ENCODE data around the gene PPP2R5D. TPM values are rescaled to one million over a fixed set of nuclear protein-coding genes. Genes with fewer than 3 reads are reported as not detected.
"Not testable (repeated sequence)": the region's sequence is repeated elsewhere in the genome, so short reads cannot be mapped to it uniquely, and the experiment has no call there.

Gene PPP2R5D
- total RNA-seq, 3 donors from 2014 or later (not counting 1 experiment from before 2014, with no cell fraction given), result 30.5 to 49.1 (median 40.1) TPM

DNA sequence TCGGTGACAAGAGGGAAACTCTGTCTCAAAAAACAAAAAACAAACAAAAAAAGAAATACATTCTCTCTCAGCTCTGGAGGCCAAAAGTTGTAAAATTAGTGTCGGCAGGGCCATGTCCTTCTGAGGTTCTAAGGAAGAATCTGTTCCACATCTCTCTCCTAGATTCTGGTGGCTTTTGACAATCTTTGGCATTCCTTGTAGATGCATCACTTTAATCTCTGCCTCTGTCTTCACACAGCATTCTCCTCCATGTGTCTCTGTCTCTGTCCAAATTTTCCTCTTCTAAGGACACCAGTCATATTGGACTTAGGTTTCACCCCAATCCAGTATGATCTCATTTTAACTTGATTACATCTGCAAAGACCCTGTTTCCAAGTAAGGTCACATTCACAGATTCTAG is 9.1 kb downstream of the PPP2R5D start:
- no peak overlapping the region for H3K4me3 ChIP-seq (ENCODE audit: low read length)
- Mint-ChIP-seq H3K36me3 (no peaks in the 10 kb centered on the region), H3K9me3 (no peaks in the 10 kb centered on the region), H3K27me3 (ENCODE audit: low read depth in 2 of 2) (no peaks in the 10 kb centered on the region), H3K27ac (no peak overlapping the region), H3K4me1 (peaks cover 7 to 15% of the 10 kb centered on the region in 2 donors), H3K4me3 (no peak overlapping the region)
- 100% methylated on average over 1 of the region's 2 CpGs for WGBS (ENCODE audit: insufficient coverage)
- peaks cover 9% of the 10 kb centered on the region for H3K36me3 ChIP-seq (ENCODE audit: control insufficient read depth, insufficient read depth, low read length)
- TF ChIP-seq, protein P1, sequence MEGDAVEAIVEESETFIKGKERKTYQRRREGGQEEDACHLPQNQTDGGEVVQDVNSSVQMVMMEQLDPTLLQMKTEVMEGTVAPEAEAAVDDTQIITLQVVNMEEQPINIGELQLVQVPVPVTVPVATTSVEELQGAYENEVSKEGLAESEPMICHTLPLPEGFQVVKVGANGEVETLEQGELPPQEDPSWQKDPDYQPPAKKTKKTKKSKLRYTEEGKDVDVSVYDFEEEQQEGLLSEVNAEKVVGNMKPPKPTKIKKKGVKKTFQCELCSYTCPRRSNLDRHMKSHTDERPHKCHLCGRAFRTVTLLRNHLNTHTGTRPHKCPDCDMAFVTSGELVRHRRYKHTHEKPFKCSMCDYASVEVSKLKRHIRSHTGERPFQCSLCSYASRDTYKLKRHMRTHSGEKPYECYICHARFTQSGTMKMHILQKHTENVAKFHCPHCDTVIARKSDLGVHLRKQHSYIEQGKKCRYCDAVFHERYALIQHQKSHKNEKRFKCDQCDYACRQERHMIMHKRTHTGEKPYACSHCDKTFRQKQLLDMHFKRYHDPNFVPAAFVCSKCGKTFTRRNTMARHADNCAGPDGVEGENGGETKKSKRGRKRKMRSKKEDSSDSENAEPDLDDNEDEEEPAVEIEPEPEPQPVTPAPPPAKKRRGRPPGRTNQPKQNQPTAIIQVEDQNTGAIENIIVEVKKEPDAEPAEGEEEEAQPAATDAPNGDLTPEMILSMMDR (IDR thresholded peaks at IDR 0.05), result no peak
- no peaks in the 10 kb centered on the region for H3K9me3 ChIP-seq (ENCODE audit: control insufficient read depth, insufficient read depth, low read length)
- DNase-seq (no peak), ATAC-seq (no peak)
- H3K27ac ChIP-seq (ENCODE audit: low read length), result no peak overlapping the region
- no peaks in the 10 kb centered on the region for H3K4me1 ChIP-seq (ENCODE audit: control insufficient read depth, insufficient read depth, low read length)
- no peaks in the 10 kb centered on the region for H3K27me3 ChIP-seq (ENCODE audit: control insufficient read depth, insufficient read depth, low read length)
- intact Hi-C loops (cut with micrococcal nuclease), result no loop called here

DNA sequence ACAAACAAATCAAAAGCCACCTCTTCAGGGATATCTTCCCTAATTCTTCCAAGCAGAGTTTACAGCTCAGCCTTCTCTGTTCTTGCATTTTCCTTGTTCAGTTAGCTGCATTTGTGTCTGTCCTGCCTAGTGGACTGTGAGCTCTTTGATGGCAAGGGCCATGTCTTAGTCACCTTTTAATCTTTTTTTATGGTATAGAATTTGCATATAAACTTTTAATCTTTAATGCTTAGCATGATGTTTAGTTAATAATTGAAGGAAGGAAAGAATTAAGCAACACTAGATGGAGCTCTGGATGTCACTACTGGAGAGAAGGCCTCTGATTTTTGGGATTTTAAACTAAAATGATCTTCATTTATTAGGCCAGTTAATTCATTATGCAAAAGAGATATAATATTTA is 12.1 kb downstream of the PPP2R5D start:
- Histone ChIP-seq H3K9me3 (ENCODE audit: control insufficient read depth, insufficient read depth, low read length) (no peaks in the 10 kb centered on the region), H3K4me3 (ENCODE audit: low read length) (no peak overlapping the region), H3K4me1 (ENCODE audit: control insufficient read depth, insufficient read depth, low read length) (no peaks in the 10 kb centered on the region), H3K36me3 (ENCODE audit: control insufficient read depth, insufficient read depth, low read length) (peaks cover 4% of the 10 kb centered on the region), H3K27me3 (ENCODE audit: control insufficient read depth, insufficient read depth, low read length) (no peaks in the 10 kb centered on the region), H3K27ac (ENCODE audit: low read length) (no peak overlapping the region)
- TF ChIP-seq, protein P1 (IDR thresholded peaks at IDR 0.05), result no peak
- no peak overlapping the region for H3K4me3 Mint-ChIP-seq
- H3K27ac Mint-ChIP-seq, result no peak overlapping the region
- no peaks in the 10 kb centered on the region for H3K27me3 Mint-ChIP-seq (ENCODE audit: low read depth in 2 of 2)
- intact Hi-C loops (cut with micrococcal nuclease), result no loop called here
- no peak for DNase-seq
- peaks cover 0 to 11% of the 10 kb centered on the region in 2 donors for H3K4me1 Mint-ChIP-seq
- no peak for ATAC-seq
- no peaks in the 10 kb centered on the region for H3K36me3 Mint-ChIP-seq
- no peaks in the 10 kb centered on the region for H3K9me3 Mint-ChIP-seq

DNA sequence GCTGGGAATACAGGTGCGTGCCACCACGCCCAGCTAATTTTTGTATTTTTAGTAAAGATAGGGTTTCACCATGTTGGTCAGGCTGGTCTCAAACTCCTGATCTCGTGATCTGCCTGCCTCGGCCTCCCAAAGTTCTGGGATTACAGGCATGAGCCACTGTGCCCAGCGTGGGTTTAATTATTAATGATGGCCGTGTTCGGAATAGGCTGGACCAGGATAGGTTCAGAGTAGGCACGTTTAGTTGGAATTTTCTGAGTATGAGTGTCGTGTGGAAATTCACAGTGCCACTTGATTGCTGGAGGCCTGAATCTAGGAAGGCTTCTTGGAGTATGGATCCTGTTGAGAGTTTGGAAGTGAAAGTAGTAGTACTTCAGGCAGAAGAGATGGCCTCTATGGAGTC is 13.8 kb downstream of the PPP2R5D start:
- H3K27me3 ChIP-seq (ENCODE audit: control insufficient read depth, insufficient read depth, low read length); H3K27me3 Mint-ChIP-seq (ENCODE audit: low read depth in 2 of 2); H3K27ac ChIP-seq (ENCODE audit: low read length); H3K36me3 Mint-ChIP-seq; H3K36me3 ChIP-seq (ENCODE audit: control insufficient read depth, insufficient read depth, low read length); H3K4me3 Mint-ChIP-seq; intact Hi-C loops (cut with micrococcal nuclease); H3K9me3 Mint-ChIP-seq; ATAC-seq; H3K9me3 ChIP-seq (ENCODE audit: control insufficient read depth, insufficient read depth, low read length); H3K4me1 ChIP-seq (ENCODE audit: control insufficient read depth, insufficient read depth, low read length); H3K27ac Mint-ChIP-seq; H3K4me3 ChIP-seq (ENCODE audit: low read length); DNase-seq: not testable (repeated sequence)
- 94% methylated on average over 9 of the region's 9 CpGs for WGBS (ENCODE audit: insufficient coverage)
- H3K4me1 Mint-ChIP-seq, result peaks cover 0 to 11% of the 10 kb centered on the region in 2 donors

DNA sequence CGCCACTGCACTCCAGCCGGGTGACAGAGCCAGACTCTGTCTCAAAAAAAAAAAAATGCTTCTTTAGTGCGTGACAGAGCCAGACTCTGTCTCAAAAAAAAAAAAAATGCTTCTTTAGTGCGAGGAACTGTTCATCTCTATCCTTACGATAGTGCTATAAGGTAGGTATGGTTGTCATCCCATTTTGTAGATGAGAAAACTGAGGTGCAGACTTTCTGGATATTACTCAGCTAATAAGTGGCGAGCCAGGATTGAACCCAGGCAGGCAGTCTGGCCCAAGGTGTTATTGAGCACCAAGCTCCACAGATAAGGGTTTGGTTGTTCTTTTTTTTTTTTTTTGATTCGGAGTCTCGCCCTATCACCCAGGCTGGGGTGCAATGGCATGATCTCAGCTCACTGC is 17.5 kb downstream of the PPP2R5D start:
- Histone ChIP-seq H3K9me3 (ENCODE audit: control insufficient read depth, insufficient read depth, low read length) (no peaks in the 10 kb centered on the region), H3K27me3 (ENCODE audit: control insufficient read depth, insufficient read depth, low read length) (no peaks in the 10 kb centered on the region), H3K36me3 (ENCODE audit: control insufficient read depth, insufficient read depth, low read length) (peaks cover 11% of the 10 kb centered on the region), H3K4me3 (ENCODE audit: low read length) (no peak overlapping the region), H3K4me1 (ENCODE audit: control insufficient read depth, insufficient read depth, low read length) (no peaks in the 10 kb centered on the region), H3K27ac (ENCODE audit: low read length) (no peak overlapping the region)
- ATAC-seq, result no peak
- intact Hi-C loops (cut with micrococcal nuclease), result no loop called here
- Mint-ChIP-seq H3K4me1 (peaks cover 0 to 11% of the 10 kb centered on the region in 2 donors), H3K9me3 (no peaks in the 10 kb centered on the region), H3K27ac (no peak overlapping the region), H3K27me3 (ENCODE audit: low read depth in 2 of 2) (no peaks in the 10 kb centered on the region), H3K4me3 (no peak overlapping the region), H3K36me3 (no peaks in the 10 kb centered on the region)
- DNase-seq, result no peak
- TF ChIP-seq, protein P1 (IDR thresholded peaks at IDR 0.05), result no peak
- 95% methylated on average over 7 of the region's 8 CpGs for WGBS (ENCODE audit: insufficient coverage)
